H1 (cell line): ENCODE data around the gene ARAP2. TPM values are rescaled to one million over a fixed set of nuclear protein-coding genes. Genes with fewer than 3 reads are reported as not detected.

ENCODE experiments used
- CTCF ChIA-PET: fragments of 300-600 bp; sonication (Branson Sonifier 250); formaldehyde crosslinking; loops from one replicate; lab custom pipeline; 2021; ENCODE audit not compliant: partially characterized antibody; lab: Charles Lee
- POLR2A ChIA-PET: fragments of 300-600 bp; sonication (Branson Sonifier 250); formaldehyde crosslinking; loops from one replicate; lab custom pipeline; 2021; ENCODE audit warnings: inconsistent platforms; ENCODE audit not compliant: partially characterized antibody; lab: Charles Lee
- DNase-seq, 2 experiments: peaks; one replicate each; pipeline versions ENCODE4 v3.0.0 to v3.0.0-alpha.2; 2010 to 2022; ENCODE audit warnings: low spot score in 2 of 2, low read depth in 1 of 2, mixed read lengths in 1 of 2
- FAIRE-seq: peaks from 2 replicates; lab custom pipeline; 2011; peaks lifted over from hg19 to GRCh38; lab: Jason Lieb, UNC
- H2AFZ ChIP-seq: 2 replicates; pipeline ENCODE4 v1.8.1; 2012; ENCODE audit warnings: low read length, inconsistent platforms
- H2AK5ac ChIP-seq: 2 replicates; pipeline ENCODE4 v1.6.1; 2013; ENCODE audit warnings: low read depth, low read length
- H2BK120ac ChIP-seq: replicated peaks from 2 replicates; pipeline ENCODE3; 2013; ENCODE audit warnings: low read depth, low read length, inconsistent platforms
- H2BK12ac ChIP-seq: 2 replicates; pipeline ENCODE4 v1.6.1; 2013; ENCODE audit warnings: low read depth, low read length
- H2BK15ac ChIP-seq: 2 replicates; pipeline ENCODE4 v1.6.1; 2013; ENCODE audit warnings: low read length
- H2BK20ac ChIP-seq: 2 replicates; pipeline ENCODE4 v1.6.1; 2013; ENCODE audit warnings: low read length
- H2BK5ac ChIP-seq: 2 replicates; pipeline ENCODE4 v1.6.1; 2013; ENCODE audit warnings: low read depth, low read length
- H3K14ac ChIP-seq: 2 replicates; pipeline ENCODE4 v1.6.1; 2013; ENCODE audit warnings: inconsistent platforms; ENCODE audit not compliant: insufficient read length
- H3K18ac ChIP-seq: 2 replicates; pipeline ENCODE4 v1.6.1; 2013; ENCODE audit warnings: low read length; ENCODE audit errors: extremely low read depth
- H3K23ac ChIP-seq: 2 replicates; pipeline ENCODE4 v1.6.1; 2013; ENCODE audit warnings: inconsistent platforms; ENCODE audit not compliant: insufficient read length
- H3K23me2 ChIP-seq: 2 replicates; pipeline ENCODE4 v1.6.1; 2013; ENCODE audit warnings: low read depth, low read length
- H3K27ac ChIP-seq: 2 replicates; pipeline ENCODE4 v1.6.1; 2011; ENCODE audit warnings: low read depth, low read length, inconsistent platforms
- H3K27me3 ChIP-seq, 4 experiments: replicated peaks in 1 of 4; 1 replicate in 1 of 4; 2 replicates in 3 of 4; pipeline versions ENCODE4 v1.6.1 to v1.8.1; 2011 to 2013; ENCODE audit warnings: low read length in 3 of 4, mild to moderate bottlenecking in 3 of 4, inconsistent platforms in 2 of 4, mixed read lengths in 2 of 4, moderate library complexity in 1 of 4; ENCODE audit not compliant: control insufficient read depth in 3 of 4, insufficient read depth in 3 of 4; ENCODE audit errors: extremely low read depth in 1 of 4
- H3K36me3 ChIP-seq, 4 experiments: 2 replicates each; pipeline versions ENCODE4 v1.6.1 to v1.8.1; 2011 to 2013; ENCODE audit warnings: mild to moderate bottlenecking in 4 of 4, low read length in 3 of 4, moderate library complexity in 2 of 4, control low read depth in 1 of 4, inconsistent platforms in 1 of 4; ENCODE audit not compliant: insufficient read depth in 4 of 4, control insufficient read depth in 2 of 4
- H3K4ac ChIP-seq: replicated peaks from 2 replicates; pipeline ENCODE3; 2013; ENCODE audit warnings: low read length, low read depth, mixed read lengths, inconsistent platforms; ENCODE audit not compliant: insufficient read length
- H3K4me1 ChIP-seq, 4 experiments: replicated peaks in 1 of 4; 1 replicate in 1 of 4; 2 replicates in 3 of 4; pipeline versions ENCODE4 v1.6.1 to v1.8.1; 2011 to 2013; ENCODE audit warnings: low read length in 3 of 4, inconsistent platforms in 2 of 4, mixed read lengths in 1 of 4; ENCODE audit not compliant: insufficient read depth in 4 of 4, control insufficient read depth in 3 of 4
- H3K4me2 ChIP-seq, 2 experiments: 2 replicates each; pipeline versions ENCODE4 v1.6.1 to v1.8.1; 2011 to 2013; ENCODE audit warnings: low read depth in 2 of 2, low read length in 2 of 2, control low read depth in 1 of 2, inconsistent platforms in 1 of 2, mild to moderate bottlenecking in 1 of 2; ENCODE audit not compliant: insufficient read depth in 1 of 2
- H3K4me3 ChIP-seq, 4 experiments: fragments of 200-600, 300-600 bp in 1 of 4; sonication (generic), shearing (Covaris generic), sonication (Bioruptor Twin) in 1 of 4; 2 replicates each; pipeline versions ENCODE4 v1.5.1 to v1.8.1; 2011 to 2016; ENCODE audit warnings: low read length in 4 of 4, low read depth in 3 of 4, control low read depth in 2 of 4, inconsistent platforms in 2 of 4, mild to moderate bottlenecking in 2 of 4, mixed read lengths in 1 of 4, moderate library complexity in 1 of 4; ENCODE audit not compliant: insufficient read depth in 2 of 4; ENCODE audit errors: extremely low read depth in 1 of 4
- H3K56ac ChIP-seq: replicated peaks from 2 replicates; pipeline ENCODE3; 2013; ENCODE audit warnings: low read depth, mild to moderate bottlenecking, mixed read lengths, low read length, inconsistent platforms; ENCODE audit not compliant: insufficient read length
- H3K79me1 ChIP-seq: 2 replicates; pipeline ENCODE4 v1.6.1; 2013; ENCODE audit warnings: low read depth, low read length, control low read depth
- H3K79me2 ChIP-seq, 2 experiments: 2 replicates each; pipeline versions ENCODE4 v1.6.1 to v1.8.1; 2012 to 2013; ENCODE audit warnings: low read length in 2 of 2, mild to moderate bottlenecking in 2 of 2, inconsistent platforms in 1 of 2; ENCODE audit not compliant: insufficient read depth in 2 of 2, control insufficient read depth in 1 of 2
- H3K9ac ChIP-seq, 4 experiments: replicated peaks in 1 of 4; 1 replicate in 1 of 4; 2 replicates in 3 of 4; pipeline versions ENCODE4 v1.6.1 to v1.8.1; 2011 to 2013; ENCODE audit warnings: low read depth in 3 of 4, low read length in 3 of 4, control low read depth in 2 of 4, mild to moderate bottlenecking in 2 of 4, moderate library complexity in 2 of 4, inconsistent platforms in 1 of 4; ENCODE audit errors: extremely low read depth in 1 of 4
- H3K9me3 ChIP-seq, 2 experiments: 2 replicates each; pipeline versions ENCODE4 v1.6.1 to v1.8.1; 2012 to 2013; ENCODE audit warnings: mild to moderate bottlenecking in 2 of 2, moderate library complexity in 2 of 2, control low read depth in 1 of 2, inconsistent platforms in 1 of 2, low read depth in 1 of 2, low read length in 1 of 2, mixed read lengths in 1 of 2; ENCODE audit not compliant: insufficient read depth in 2 of 2
- H4K20me1 ChIP-seq, 2 experiments: replicated peaks in 1 of 2; 2 replicates each; pipeline versions ENCODE3 to v1.8.1; 2011 to 2013; ENCODE audit warnings: inconsistent platforms in 2 of 2, low read length in 2 of 2, mild to moderate bottlenecking in 1 of 2; ENCODE audit not compliant: insufficient read depth in 2 of 2, control insufficient read depth in 1 of 2
- H4K5ac ChIP-seq: 2 replicates; pipeline ENCODE4 v1.6.1; 2013; ENCODE audit warnings: low read length, low read depth, mixed read lengths, inconsistent platforms; ENCODE audit not compliant: insufficient read length
- H4K8ac ChIP-seq: 2 replicates; pipeline ENCODE4 v1.8.0; 2013; ENCODE audit warnings: mild to moderate bottlenecking, moderate library complexity, low read length, inconsistent platforms; ENCODE audit not compliant: insufficient read depth; ENCODE audit errors: extremely low read depth
- H4K91ac ChIP-seq: replicated peaks from 2 replicates; pipeline ENCODE3; 2013; ENCODE audit warnings: low read length, mixed read lengths, inconsistent platforms; ENCODE audit not compliant: insufficient read length
- GABPA ChIP-seq: IDR thresholded peaks from 2 replicates; pipeline ENCODE4 v1.6.1; 2011; ENCODE audit warnings: mild to moderate bottlenecking, low read length, moderate library complexity, borderline replicate concordance; ENCODE audit not compliant: insufficient read depth
- HDAC2 ChIP-seq, 2 experiments: fragments of 300-600 bp in 1 of 2; sonication (generic) in 1 of 2; IDR thresholded peaks; 2 replicates each; pipeline ENCODE4 v1.6.1; 2011 to 2012; ENCODE audit warnings: low read depth in 2 of 2, low read length in 2 of 2, mild to moderate bottlenecking in 2 of 2, moderate library complexity in 2 of 2, borderline replicate concordance in 1 of 2, inconsistent platforms in 1 of 2
- KDM5A ChIP-seq: fragments of 200-600 bp; IDR thresholded peaks from 2 replicates; pipeline ENCODE4 v1.7.1; 2012; ENCODE audit warnings: mild to moderate bottlenecking, low read length, inconsistent platforms, mixed read lengths
- RBBP5 ChIP-seq: IDR thresholded peaks from 2 replicates; pipeline ENCODE4 v1.7.1; 2012; ENCODE audit warnings: low read depth, mild to moderate bottlenecking, inconsistent platforms, low read length, moderate library complexity, borderline replicate concordance
- SUZ12 ChIP-seq: fragments of 200-600 bp; sonication (generic); IDR thresholded peaks from 2 replicates; pipeline ENCODE4 v1.6.1; 2012; ENCODE audit warnings: mild to moderate bottlenecking, inconsistent platforms, low read length, moderate library complexity, mixed read lengths
- TAF1 ChIP-seq: IDR thresholded peaks from 2 replicates; pipeline ENCODE4 v1.6.1; 2011; ENCODE audit warnings: mild to moderate bottlenecking, low read depth, low read length
- TCF12 ChIP-seq: IDR thresholded peaks from 2 replicates; pipeline ENCODE4 v1.6.1; 2011; ENCODE audit warnings: low read depth, mild to moderate bottlenecking, low read length
- ZNF274 ChIP-seq: IDR thresholded peaks from 2 replicates; pipeline ENCODE4 v1.7.0; 2012; ENCODE audit warnings: low read length, borderline replicate concordance; ENCODE audit errors: extremely low read depth
- WGBS, 2 experiments: shearing (Covaris generic) in 1 of 2; methylation state at CpG; one replicate each; pipeline versions ENCODE4 v1.1.6 to v1.1.7; 2013 to 2015; ENCODE audit warnings: low lambda C conversion rate in 2 of 2, mixed read lengths in 2 of 2, inconsistent platforms in 1 of 2, low coverage in 1 of 2, missing lambda C conversion rate in 1 of 2; ENCODE audit not compliant: insufficient replicate concordance in 2 of 2, insufficient coverage in 1 of 2, insufficient read length in 1 of 2; ENCODE audit errors: extremely low coverage in 1 of 2, missing lambda C conversion rate in 1 of 2; 5-methylcytosine and 5-hydroxymethylcytosine counted together
- polyA plus RNA-seq, 7 experiments: library from polyadenylated mRNA; depleted of rRNA in 3 of 7; stranded (reverse) in 5 of 7; unstranded in 2 of 7; fragments of >200 nt in 5 of 7; fragments of 200-250 nt in 2 of 7; gene quantifications; 1 replicate in 5 of 7; 2 replicates in 1 of 7; 4 replicates in 1 of 7; pipeline versions ENCODE4 v1.2.1 to v1.2.3, GENCODE V29; 2011 to 2013; ENCODE audit warnings: missing spikeins in 2 of 7, mixed read lengths in 2 of 7
- total RNA-seq: library from RNA; stranded (reverse); fragmentation: NEBNext Ultra II Directional; extraction: Animal tissue kit (Norgen Biotek cat#: 25700); gene quantifications from 2 replicates; pipeline ENCODE4 v1.2.1, GENCODE V29; 2021
- TF ChIP-seq, protein P1 (sequence below): IDR thresholded peaks from 2 replicates; pipeline ENCODE4 v1.6.1; 2012; ENCODE audit warnings: inconsistent platforms
- TF ChIP-seq, protein P2 (sequence below): IDR thresholded peaks from 2 replicates; pipeline ENCODE4 v1.6.1; 2011; ENCODE audit warnings: low read depth, mild to moderate bottlenecking, low read length; ENCODE audit not compliant: insufficient read depth

ARAP2 gene
- total and polyA plus RNA-seq, 2 of the 8 experiments (the other 6 are each of a cell fraction or from before 2014, with no cell fraction given): 0.15 to 2.3 TPM

DNA sequence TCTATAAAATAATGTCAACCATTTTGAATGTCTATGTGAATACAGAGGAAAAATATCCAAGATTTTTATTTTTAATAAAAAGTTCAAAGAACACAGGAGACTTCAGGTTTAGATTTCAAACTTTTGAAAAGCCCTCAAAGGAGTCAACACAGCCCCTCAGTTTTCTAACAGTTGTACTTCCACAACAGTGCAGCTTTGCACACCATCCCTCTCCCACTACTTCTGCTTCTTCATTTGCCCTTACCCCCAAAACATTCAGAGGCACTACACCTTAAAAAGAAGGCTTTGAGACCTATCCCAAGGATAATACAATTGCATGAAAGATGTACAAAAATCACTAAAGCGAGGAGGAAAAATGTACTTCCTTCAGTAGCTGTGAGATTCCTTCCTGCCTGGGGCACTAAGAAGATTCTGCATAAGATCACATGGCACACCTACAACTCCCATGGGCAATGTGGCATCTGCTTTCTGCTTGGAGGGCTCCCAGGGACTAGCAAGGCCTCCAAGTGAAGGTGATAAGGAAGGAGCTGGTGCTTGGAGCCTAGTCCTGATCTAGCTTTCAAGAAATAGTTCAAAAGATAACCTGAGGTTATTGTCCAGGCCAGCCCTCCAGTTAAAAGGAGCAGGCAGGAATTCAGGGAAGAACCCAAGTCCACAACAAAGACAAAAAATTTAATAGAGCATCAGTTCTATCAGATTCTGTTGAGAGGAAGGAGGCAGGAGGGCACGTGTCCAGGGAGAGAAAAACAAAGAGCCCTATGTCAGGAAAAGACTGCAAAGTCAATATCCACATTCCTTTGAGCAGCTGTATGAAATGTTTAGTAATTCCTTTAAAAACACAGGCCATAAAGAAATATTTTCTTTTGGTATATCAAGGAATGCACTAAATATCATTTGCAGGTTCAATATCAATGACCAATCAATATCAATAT, 19.1 kb downstream of the ARAP2 start:
- no peak overlapping the region for H4K91ac ChIP-seq
- CTCF ChIA-PET: interaction anchor here (1.1 kb wide), 1 partner anchor 18 kb away, joined by 4 read pairs; the partner anchor contains the start of gene ARAP2
- no peaks in the 10 kb centered on the region for H3K79me2 ChIP-seq
- no peak overlapping the region for H3K56ac ChIP-seq
- no peak overlapping the region for H2BK120ac ChIP-seq
- no peak overlapping the region for H3K23ac ChIP-seq
- no peak overlapping the region for H3K4me2 ChIP-seq
- 83% methylated on average over 2 of the region's 2 CpGs; no CpG with 5 or more reads in 1 of the 2 experiments for WGBS, 2 experiments
- H3K14ac ChIP-seq: no peak overlapping the region
- no peak overlapping the region for H2BK12ac ChIP-seq
- no peak overlapping the region for H3K27ac ChIP-seq
- H2AK5ac ChIP-seq: no peak overlapping the region
- no peaks in the 10 kb centered on the region for H4K20me1 ChIP-seq
- no peak overlapping the region for H3K18ac ChIP-seq
- H2BK15ac ChIP-seq: no peak overlapping the region
- no peak overlapping the region for H3K4me3 ChIP-seq
- H2BK5ac ChIP-seq: no peak overlapping the region
- H4K8ac ChIP-seq: no peak overlapping the region
- no peaks in the 10 kb centered on the region for H3K27me3 ChIP-seq
- FAIRE-seq (no peak), DNase-seq (no peak)
- H2BK20ac ChIP-seq: no peak overlapping the region
- no peaks in the 10 kb centered on the region for H3K23me2 ChIP-seq
- H3K79me1 ChIP-seq: no peaks in the 10 kb centered on the region
- no peaks in the 10 kb centered on the region for H3K9me3 ChIP-seq
- no peak overlapping the region for H3K9ac ChIP-seq
- POLR2A ChIA-PET: no interaction called here
- H4K5ac ChIP-seq: no peak overlapping the region
- H3K36me3 ChIP-seq: no peaks in the 10 kb centered on the region
- H3K4me1 ChIP-seq: peaks cover 0 to 4% (median 0%) of the 10 kb centered on the region in 4 experiments; a peak in 1 of 7 replicates
- H3K4ac ChIP-seq: no peak overlapping the region
- H2AFZ ChIP-seq: peak overlapping the region; percentile 78; the same call in 1 of the 2 replicates
- TF ChIP-seq GABPA (no peak), RBBP5 (no peak), KDM5A (no peak), TAF1 (no peak), TCF12 (no peak), SUZ12 (no peak), ZNF274 (no peak), HDAC2 (IDR thresholded peaks at IDR 0.05; ENCODE audit: borderline replicate concordance in 1 of 2, low read depth in 2 of 2, low read length in 2 of 2) (no peak)
- TF ChIP-seq, protein P1, sequence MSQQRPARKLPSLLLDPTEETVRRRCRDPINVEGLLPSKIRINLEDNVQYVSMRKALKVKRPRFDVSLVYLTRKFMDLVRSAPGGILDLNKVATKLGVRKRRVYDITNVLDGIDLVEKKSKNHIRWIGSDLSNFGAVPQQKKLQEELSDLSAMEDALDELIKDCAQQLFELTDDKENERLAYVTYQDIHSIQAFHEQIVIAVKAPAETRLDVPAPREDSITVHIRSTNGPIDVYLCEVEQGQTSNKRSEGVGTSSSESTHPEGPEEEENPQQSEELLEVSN: no peak
- TF ChIP-seq, protein P2, sequence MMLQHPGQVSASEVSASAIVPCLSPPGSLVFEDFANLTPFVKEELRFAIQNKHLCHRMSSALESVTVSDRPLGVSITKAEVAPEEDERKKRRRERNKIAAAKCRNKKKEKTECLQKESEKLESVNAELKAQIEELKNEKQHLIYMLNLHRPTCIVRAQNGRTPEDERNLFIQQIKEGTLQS: no peak
